Large intestine (tissue), 3 donors: ENCODE results near the gene SRMS. TPM values are rescaled to one million over a fixed set of nuclear protein-coding genes. Genes with fewer than 3 reads are reported as not detected.

Experiments used
- DNase-seq, 2 donors: peaks; one replicate each; pipeline versions ENCODE4 v3.0.0 to v3.0.0-alpha.2; 2013
- H3K27ac ChIP-seq: one replicate; pipeline ENCODE4 v1.5.1; 2013; ENCODE audit warnings: low read length
- H3K27me3 ChIP-seq: 2 replicates; pipeline ENCODE4 v1.6.1; 2013; ENCODE audit warnings: low read length; ENCODE audit not compliant: control insufficient read depth, insufficient read depth
- H3K36me3 ChIP-seq: 2 replicates; pipeline ENCODE4 v1.6.1; 2013; ENCODE audit warnings: low read length; ENCODE audit not compliant: control insufficient read depth, insufficient read depth
- H3K4me1 ChIP-seq: one replicate; pipeline ENCODE4 v1.6.1; 2013; ENCODE audit warnings: low read length; ENCODE audit not compliant: control insufficient read depth, insufficient read depth
- H3K4me3 ChIP-seq: one replicate; pipeline ENCODE4 v1.5.1; 2013; ENCODE audit warnings: low read length
- H3K9me3 ChIP-seq: one replicate; pipeline ENCODE4 v1.6.1; 2013; ENCODE audit warnings: mild to moderate bottlenecking, low read depth, low read length, moderate library complexity; ENCODE audit not compliant: control insufficient read depth
- WGBS: methylation state at CpG from one replicate; pipeline ENCODE4 v1.1.5; 2013; ENCODE audit warnings: low lambda C conversion rate; ENCODE audit not compliant: insufficient coverage; 5-methylcytosine and 5-hydroxymethylcytosine counted together
- polyA plus RNA-seq: library from polyadenylated mRNA; unstranded; fragments of 120-200 nt; gene quantifications from one replicate; pipeline ENCODE4 v1.2.1, GENCODE V29; 2013

SRMS gene
- polyA plus RNA-seq, 1 donor: 0.16 TPM

DNA sequence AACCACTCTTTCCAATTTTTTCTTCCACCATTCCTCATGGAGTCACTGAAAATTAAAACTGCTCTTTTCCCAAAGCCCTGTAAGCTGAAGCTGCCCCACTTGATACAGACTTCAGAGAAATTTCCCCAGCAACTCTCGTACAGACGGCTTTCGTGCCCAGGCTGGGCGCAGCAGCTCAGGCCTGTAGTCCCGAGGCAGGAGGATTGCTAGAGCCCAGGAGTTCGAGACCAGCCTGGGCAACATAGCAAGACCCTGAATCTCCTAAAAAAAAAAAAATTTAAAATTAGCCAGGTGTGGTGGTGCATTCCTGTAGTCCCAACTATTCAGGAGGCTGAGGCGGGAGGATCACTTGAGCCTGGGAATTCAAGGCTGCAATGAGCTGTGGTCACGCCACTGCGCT is 20.4 kb downstream of the SRMS start:
- no peak for DNase-seq
- peaks cover 13% of the 10 kb centered on the region for H3K9me3 ChIP-seq
- no peak overlapping the region for H3K4me3 ChIP-seq
- WGBS: no CpG with 5 or more reads among the region's 9 CpGs
- no peaks in the 10 kb centered on the region for H3K27me3 ChIP-seq
- no peak overlapping the region for H3K27ac ChIP-seq
- peaks cover 7% of the 10 kb centered on the region for H3K4me1 ChIP-seq
- H3K36me3 ChIP-seq: peaks cover 13% of the 10 kb centered on the region

GRCh38 chr20:63525971-63526370 is 21.6 kb downstream of the SRMS start:
- peaks cover 16% of the 10 kb centered on the region for H3K36me3 ChIP-seq
- H3K27me3 ChIP-seq: no peaks in the 10 kb centered on the region
- H3K27ac ChIP-seq: no peak overlapping the region
- peaks cover 13% of the 10 kb centered on the region for H3K9me3 ChIP-seq
- H3K4me3 ChIP-seq: no peak overlapping the region
- no peak for DNase-seq
- no CpG with 5 or more reads among the region's 2 CpGs for WGBS
- peaks cover 9% of the 10 kb centered on the region for H3K4me1 ChIP-seq

- no CpG with 5 or more reads among the region's 3 CpGs for WGBS
- no peak overlapping the region for H3K4me3 ChIP-seq
- H3K4me1 ChIP-seq: peaks cover 4% of the 10 kb centered on the region
- H3K9me3 ChIP-seq: peaks cover 13% of the 10 kb centered on the region
- no peak overlapping the region for H3K27ac ChIP-seq
- H3K27me3 ChIP-seq: no peaks in the 10 kb centered on the region
- DNase-seq: no peak
- peaks cover 16% of the 10 kb centered on the region for H3K36me3 ChIP-seq
Observed at GRCh38 chr20:63525185-63525584, 22.4 kb downstream of the SRMS start.

- H3K4me3 ChIP-seq: no peak overlapping the region
- H3K36me3 ChIP-seq: peaks cover 16% of the 10 kb centered on the region
- DNase-seq: no peak
- no peak overlapping the region for H3K27ac ChIP-seq
- peaks cover 13% of the 10 kb centered on the region for H3K9me3 ChIP-seq
- peaks cover 19% of the 10 kb centered on the region for H3K27me3 ChIP-seq
- H3K4me1 ChIP-seq: peaks cover 11% of the 10 kb centered on the region
- WGBS: no CpG with 5 or more reads among the region's 11 CpGs
Observed at GRCh38 chr20:63522981-63523611, 24.5 kb downstream of the SRMS start.

DNA sequence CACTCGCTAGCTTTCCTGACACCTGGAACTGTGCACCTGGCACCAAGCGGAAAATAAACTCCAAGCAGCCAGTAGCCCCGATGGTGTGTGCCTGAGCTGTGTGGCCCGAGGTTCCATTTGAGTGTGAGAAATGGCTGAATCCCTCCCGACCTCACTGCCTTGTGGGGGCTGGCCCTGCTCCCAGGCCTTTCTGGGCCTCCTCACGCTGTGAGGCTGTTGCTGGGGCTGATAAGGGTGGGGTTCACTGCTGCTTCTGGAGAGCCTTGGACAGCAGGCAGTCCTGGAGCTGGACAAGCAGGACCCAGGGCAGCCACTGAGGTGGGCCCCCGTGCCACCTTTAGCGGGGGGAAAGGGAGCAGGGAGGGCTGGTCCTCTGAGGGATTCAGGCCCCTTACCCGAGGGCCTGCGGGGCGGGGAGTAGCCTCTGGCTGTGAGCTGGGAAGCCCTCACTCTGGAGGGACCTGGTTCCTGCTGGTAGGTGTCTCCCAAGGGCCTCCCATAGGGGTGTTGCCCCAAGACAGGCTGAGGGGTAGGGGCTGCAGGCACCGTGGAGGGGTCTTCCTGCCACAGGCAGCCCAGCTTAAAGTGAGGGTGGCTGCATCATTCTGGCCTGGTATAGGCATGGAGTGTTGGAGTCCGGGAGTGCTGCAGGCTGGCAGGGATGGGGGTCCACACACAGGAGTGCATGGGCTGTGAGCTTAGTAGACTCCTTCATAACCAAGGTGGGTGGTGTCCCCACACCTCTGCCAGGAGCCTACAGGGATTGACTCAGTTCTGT is 25.3 kb downstream of the SRMS start:
- DNase-seq: no peak
- Histone ChIP-seq H3K4me1 (peaks cover 11% of the 10 kb centered on the region), H3K9me3 (peaks cover 13% of the 10 kb centered on the region), H3K27me3 (peaks cover 26% of the 10 kb centered on the region), H3K4me3 (no peak overlapping the region), H3K27ac (no peak overlapping the region), H3K36me3 (peaks cover 16% of the 10 kb centered on the region)
- WGBS: no CpG with 5 or more reads among the region's 13 CpGs

DNA sequence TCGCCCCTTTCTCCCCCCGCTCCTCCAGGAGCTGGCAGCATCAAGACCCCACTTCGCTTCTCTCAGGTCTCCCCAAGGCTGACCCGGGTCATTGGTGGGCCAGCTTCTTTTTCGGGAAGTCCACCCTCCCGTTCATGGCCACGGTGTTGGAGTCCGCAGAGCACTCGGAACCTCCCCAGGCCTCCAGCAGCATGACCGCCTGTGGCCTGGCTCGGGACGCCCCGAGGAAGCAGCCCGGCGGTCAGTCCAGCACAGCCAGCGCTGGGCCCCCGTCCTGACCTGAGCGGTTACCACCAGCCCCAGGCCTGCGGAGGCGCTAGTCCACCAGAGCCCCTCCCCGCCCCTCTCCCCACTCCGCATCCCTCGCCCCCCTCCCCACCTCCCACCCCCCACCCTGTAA is 25.9 kb downstream of the SRMS start:
- WGBS: no CpG with 5 or more reads among the region's 23 CpGs
- peaks cover 28% of the 10 kb centered on the region for H3K27me3 ChIP-seq
- no peak overlapping the region for H3K27ac ChIP-seq
- peaks cover 13% of the 10 kb centered on the region for H3K9me3 ChIP-seq
- no peak for DNase-seq
- peak overlapping the region; percentile 67 for H3K4me3 ChIP-seq
- H3K4me1 ChIP-seq: peaks cover 11% of the 10 kb centered on the region
- peaks cover 16% of the 10 kb centered on the region for H3K36me3 ChIP-seq

- peaks cover 16% of the 10 kb centered on the region for H3K36me3 ChIP-seq
- peak overlapping the region; percentile 67 for H3K4me3 ChIP-seq
- H3K27ac ChIP-seq: no peak overlapping the region
- peak; percentile 79 to 90 for DNase-seq
- H3K27me3 ChIP-seq: peaks cover 28% of the 10 kb centered on the region
- peaks cover 13% of the 10 kb centered on the region for H3K9me3 ChIP-seq
- no CpG with 5 or more reads among the region's 68 CpGs for WGBS
- peaks cover 11% of the 10 kb centered on the region for H3K4me1 ChIP-seq
Observed at GRCh38 chr20:63520934-63521601, 26.5 kb downstream of the SRMS start.

DNA sequence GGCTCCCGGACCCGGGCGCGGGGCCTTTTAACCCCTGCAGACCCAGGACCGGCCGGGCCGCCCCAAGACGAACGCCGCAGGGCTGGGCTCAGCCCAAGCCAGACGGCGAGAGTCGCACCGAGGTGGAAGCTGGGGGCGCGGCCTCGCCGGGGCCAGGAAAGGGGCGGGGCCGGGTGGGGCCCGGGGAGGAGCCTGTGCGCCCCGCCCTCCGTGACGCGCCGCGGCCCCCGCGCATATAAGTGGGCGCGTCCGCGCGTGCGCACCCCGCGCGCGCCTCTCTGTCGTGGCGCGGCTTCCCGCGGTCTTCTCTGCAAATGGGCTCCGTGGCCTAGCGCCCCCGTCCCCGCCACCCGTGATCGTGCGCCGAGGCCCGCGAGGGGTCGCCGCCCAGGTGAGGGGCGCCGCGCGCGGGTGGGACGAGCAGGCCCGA is 27.0 kb downstream of the SRMS start, which contains the start of gene PPDPF:
PPDPF (plus strand) TSS at position 262 of the 430 bp plus-strand sequence. CDS start 544 bp downstream, outside the sequence.
- Histone ChIP-seq H3K27me3 (peaks cover 28% of the 10 kb centered on the region), H3K27ac (peak within 1 kb of the TSS; percentile 65), H3K4me1 (peaks cover 11% of the 10 kb centered on the region), H3K4me3 (peak within 1 kb of the TSS; percentile 67), H3K9me3 (peaks cover 13% of the 10 kb centered on the region), H3K36me3 (peaks cover 16% of the 10 kb centered on the region)
- peak; percentile 77 to 84 for DNase-seq
- WGBS: no CpG with 5 or more reads among the region's 64 CpGs

GRCh38 chr20:63519668-63520503 is 27.7 kb downstream of the SRMS start:
- peaks cover 11% of the 10 kb centered on the region for H3K4me1 ChIP-seq
- H3K9me3 ChIP-seq: peaks cover 13% of the 10 kb centered on the region
- H3K27ac ChIP-seq: peak overlapping the region; percentile 65
- peaks cover 28% of the 10 kb centered on the region for H3K27me3 ChIP-seq
- H3K4me3 ChIP-seq: peak overlapping the region; percentile 57
- peak in 1 of 2 donors; percentile 60 for DNase-seq
- WGBS: no CpG with 5 or more reads among the region's 72 CpGs
- H3K36me3 ChIP-seq: peaks cover 16% of the 10 kb centered on the region
